NCI-H1092 (cell line): ENCODE data around the gene IQCK.
"Not testable (repeated sequence)": the region's sequence is repeated elsewhere in the genome, so short reads cannot be mapped to it uniquely, and the experiment has no call there.

ENCODE experiments used
- DNase-seq: peaks from one replicate; lab custom pipeline; 2025; lab: John Stamatoyannopoulos, UW

Gene IQCK

GRCh38 chr16:19760356-19761060 is 42.4 kb downstream of the IQCK start:
- DNase-seq: no peak

GRCh38 chr16:19765860-19766553 is 47.9 kb downstream of the IQCK start:
- no peak for DNase-seq

- no peak for DNase-seq
These were observed 48.4 kb downstream of the IQCK start for GRCh38 chr16:19766554-19766884.

- no peak for DNase-seq
These were observed 48.9 kb downstream of the IQCK start for GRCh38 chr16:19766988-19767387.

- DNase-seq: no peak
These were observed 49.4 kb downstream of the IQCK start for GRCh38 chr16:19767497-19767896.

- DNase-seq: no peak
These were observed 51.2 kb downstream of the IQCK start for GRCh38 chr16:19769239-19769638.

- no peak for DNase-seq
These were observed 53.0 kb downstream of the IQCK start for GRCh38 chr16:19771040-19771439.

- no peak for DNase-seq
These were observed 53.7 kb downstream of the IQCK start for GRCh38 chr16:19771796-19772195.

GRCh38 chr16:19774024-19774423 is 56.0 kb downstream of the IQCK start:
- DNase-seq: no peak

- DNase-seq: no peak
These were observed 58.1 kb downstream of the IQCK start for GRCh38 chr16:19776147-19776546.

- no peak for DNase-seq
These were observed 58.5 kb downstream of the IQCK start for GRCh38 chr16:19776565-19776964.

GRCh38 chr16:19780321-19780720 is 62.2 kb downstream of the IQCK start:
- no peak for DNase-seq

- no peak for DNase-seq
These were observed 63.2 kb downstream of the IQCK start for GRCh38 chr16:19781226-19781625.

- DNase-seq: no peak
These were observed 65.5 kb downstream of the IQCK start for GRCh38 chr16:19783363-19784182.

- DNase-seq: no peak
These were observed 66.2 kb downstream of the IQCK start for GRCh38 chr16:19784183-19784736.

- DNase-seq: no peak
These were observed 67.0 kb downstream of the IQCK start for GRCh38 chr16:19785081-19785480.

GRCh38 chr16:19785512-19786130 is 67.5 kb downstream of the IQCK start:
- no peak for DNase-seq

GRCh38 chr16:19801369-19801768 is 83.3 kb downstream of the IQCK start:
- not testable (repeated sequence) for DNase-seq

GRCh38 chr16:19801824-19802223 is 83.8 kb downstream of the IQCK start:
- not testable (repeated sequence) for DNase-seq

GRCh38 chr16:19802612-19803011 is 84.5 kb downstream of the IQCK start:
- DNase-seq: no peak

GRCh38 chr16:19804538-19805323 is 86.7 kb downstream of the IQCK start:
- DNase-seq: peak; percentile 53
